Measurements from ENCODE around the gene GYPE. TPM values are rescaled to one million over a fixed set of nuclear protein-coding genes. Genes with fewer than 3 reads are reported as not detected.
"Not testable (repeated sequence)": the region's sequence is repeated elsewhere in the genome, so short reads cannot be mapped to it uniquely, and the experiment has no call there.

GYPE gene
- total RNA-seq = under 1 TPM in 3 of 4 donors, not detected in 1; 0.33 to 0.71 (median 0.54) TPM
- 1 to 10 TPM in 1 of 3 donors, under 1 TPM in 1, not detected in 1; 0.92 to 1.0 TPM for polyA plus RNA-seq

DNA sequence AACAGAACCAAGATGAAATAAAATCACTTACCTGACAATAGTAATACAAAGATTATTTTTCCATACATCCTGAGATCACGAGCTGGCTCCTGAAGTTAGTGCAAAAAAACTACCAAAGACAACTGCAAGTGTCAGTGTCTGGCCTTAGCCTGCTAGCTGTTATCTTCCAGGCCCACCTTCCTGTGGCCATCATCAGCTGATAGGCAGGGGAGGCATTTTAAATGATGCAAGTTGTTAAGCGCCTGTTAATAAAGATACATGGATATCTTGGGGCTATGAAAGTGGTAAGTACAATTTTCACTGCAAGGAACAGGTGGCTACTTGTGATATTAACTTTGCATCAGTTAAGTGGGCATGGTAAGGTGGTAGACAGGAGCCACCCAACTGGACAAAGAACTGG is at the start of gene GYPE:
GYPE (minus strand) TSS at position 120 of the 400 bp plus-strand sequence; CDS start at position 68, 52 bp downstream.
- H3K4me1 ChIP-seq; intact Hi-C loops (cut with DNase I); H3K27ac ChIP-seq; H3K4me3 ChIP-seq; DNase-seq; H3K9me3 ChIP-seq; H3K27me3 ChIP-seq; H3K36me3 ChIP-seq: not testable (repeated sequence)
- WGBS, 2 donors = 96 to 97% methylated on average over 2 of the region's 2 CpGs

- intact Hi-C loops (cut with DNase I) = not testable (repeated sequence)
Observed at GRCh38 chr4:143951458-143951972, 46.2 kb upstream of the GYPE start.

DNA sequence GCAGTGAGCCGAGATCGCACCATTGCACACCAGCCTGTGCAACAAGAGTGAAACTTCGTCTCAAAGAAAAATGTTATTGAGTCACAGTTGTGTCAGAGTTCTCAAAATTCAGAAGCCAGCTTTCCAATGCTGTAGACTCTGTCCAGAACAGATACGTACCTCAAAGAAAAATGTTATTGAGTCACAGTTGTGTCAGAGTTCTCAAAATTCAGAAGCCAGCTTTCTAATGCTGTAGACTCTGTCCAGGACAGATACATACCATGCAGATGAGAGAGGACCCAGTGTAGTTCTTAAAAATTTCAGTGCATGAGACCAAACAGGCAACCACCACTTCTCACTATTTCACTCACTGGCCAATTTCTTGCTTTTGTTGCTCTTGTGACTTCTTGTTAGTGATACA is 45.6 kb upstream of the GYPE start:
- 93 to 95% methylated on average over 4 of the region's 4 CpGs for WGBS, 2 donors
- intact Hi-C loops (cut with DNase I); H3K4me1 ChIP-seq; DNase-seq; H3K27me3 ChIP-seq; H3K27ac ChIP-seq; H3K4me3 ChIP-seq; H3K9me3 ChIP-seq; H3K36me3 ChIP-seq: not testable (repeated sequence)

More at GRCh38 chr4:143951458-143951972, 46.2 kb upstream of the GYPE start:
- not testable (repeated sequence) for H3K4me1 ChIP-seq, H3K27ac ChIP-seq, H3K9me3 ChIP-seq, DNase-seq, H3K27me3 ChIP-seq, H3K4me3 ChIP-seq, H3K36me3 ChIP-seq

GRCh38 chr4:143950185-143950584 is 44.8 kb upstream of the GYPE start:
- H3K36me3 ChIP-seq; H3K4me3 ChIP-seq; H3K9me3 ChIP-seq; intact Hi-C loops (cut with DNase I); H3K27ac ChIP-seq; H3K4me1 ChIP-seq; DNase-seq; H3K27me3 ChIP-seq: not testable (repeated sequence)
- WGBS, 2 donors = 52 to 77% methylated on average over 1 of the region's 1 CpG

DNA sequence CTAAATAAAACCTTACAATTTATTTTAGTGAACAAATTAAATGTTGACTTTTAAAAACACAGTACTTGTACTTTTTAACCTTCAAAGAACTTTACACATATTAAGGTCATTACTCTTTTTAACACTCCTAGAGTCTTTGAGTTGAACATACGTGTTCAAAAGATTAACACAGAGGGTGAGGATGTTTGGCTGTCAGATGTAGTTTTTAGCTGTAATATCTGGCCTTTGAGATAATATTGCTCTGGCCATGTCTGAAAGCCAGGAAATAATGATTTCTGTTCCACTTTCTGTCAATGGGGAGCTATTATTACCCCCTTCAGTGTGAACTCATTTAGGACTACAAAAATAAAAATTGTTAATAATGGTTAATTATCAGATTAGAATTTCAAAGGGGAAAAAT is 42.1 kb upstream of the GYPE start:
- H3K27ac ChIP-seq; DNase-seq; H3K4me1 ChIP-seq; H3K4me3 ChIP-seq; H3K36me3 ChIP-seq; H3K9me3 ChIP-seq; H3K27me3 ChIP-seq; intact Hi-C loops (cut with DNase I): not testable (repeated sequence)
- 61 to 68% methylated on average over 1 of the region's 1 CpG for WGBS, 2 donors

- intact Hi-C loops (cut with DNase I); H3K9me3 ChIP-seq; H3K4me3 ChIP-seq; H3K36me3 ChIP-seq; H3K4me1 ChIP-seq; H3K27ac ChIP-seq; H3K27me3 ChIP-seq; DNase-seq: not testable (repeated sequence)
- 66 to 78% methylated on average over 2 of the region's 2 CpGs for WGBS, 2 donors
Observed at GRCh38 chr4:143940708-143941107, 35.3 kb upstream of the GYPE start.

- intact Hi-C loops (cut with DNase I) = no loop called here
- H3K4me1 ChIP-seq = no peaks in the 10 kb centered on the region
- H3K27me3 ChIP-seq = no peaks in the 10 kb centered on the region
- DNase-seq = no peak
- H3K4me3 ChIP-seq = no peak overlapping the region
- H3K9me3 ChIP-seq = no peaks in the 10 kb centered on the region
- H3K27ac ChIP-seq = no peak overlapping the region
- H3K36me3 ChIP-seq = no peaks in the 10 kb centered on the region
- WGBS, 2 donors = 96 to 99% methylated on average over 2 of the region's 2 CpGs
- no peak for TF ChIP-seq POLR2A (IDR thresholded peaks at IDR 0.05)
- TF ChIP-seq POLR2AphosphoS5 (IDR thresholded peaks at IDR 0.05) = no peak
- TF ChIP-seq EP300 (IDR thresholded peaks at IDR 0.05) = no peak
Observed at GRCh38 chr4:143939528-143939927, 34.2 kb upstream of the GYPE start.

GRCh38 chr4:143938890-143939289 is 33.5 kb upstream of the GYPE start:
- intact Hi-C loops (cut with DNase I); H3K27ac ChIP-seq; H3K36me3 ChIP-seq; H3K4me3 ChIP-seq; H3K9me3 ChIP-seq; DNase-seq; H3K4me1 ChIP-seq; H3K27me3 ChIP-seq: not testable (repeated sequence)
- WGBS, 2 donors = 72 to 80% methylated on average over 4 of the region's 4 CpGs

GRCh38 chr4:143921181-143921580 is 15.8 kb upstream of the GYPE start:
- no peak overlapping the region for H3K4me3 ChIP-seq

DNA sequence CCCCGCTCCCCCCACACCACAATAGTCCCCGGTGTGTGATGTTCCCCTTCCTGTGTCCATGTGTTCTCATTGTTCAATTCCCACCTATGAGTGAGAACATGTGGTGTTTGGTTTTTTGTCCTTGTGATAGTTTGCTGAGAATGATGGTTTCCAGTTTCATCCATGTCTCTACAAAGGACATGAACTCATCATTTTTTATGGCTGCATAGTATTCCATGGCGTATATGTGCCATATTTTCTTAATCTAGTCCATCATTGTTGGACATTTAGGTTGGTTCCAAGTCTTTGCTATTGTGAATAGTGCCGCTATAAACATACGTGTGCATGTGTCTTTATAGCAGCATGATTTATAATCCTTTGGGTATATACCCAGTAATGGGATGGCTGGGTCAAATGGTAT is 11.1 kb upstream of the GYPE start:
- intact Hi-C loops (cut with DNase I) = not testable (repeated sequence)

More at GRCh38 chr4:143921181-143921580, 15.8 kb upstream of the GYPE start:
- TF ChIP-seq, protein P1, sequence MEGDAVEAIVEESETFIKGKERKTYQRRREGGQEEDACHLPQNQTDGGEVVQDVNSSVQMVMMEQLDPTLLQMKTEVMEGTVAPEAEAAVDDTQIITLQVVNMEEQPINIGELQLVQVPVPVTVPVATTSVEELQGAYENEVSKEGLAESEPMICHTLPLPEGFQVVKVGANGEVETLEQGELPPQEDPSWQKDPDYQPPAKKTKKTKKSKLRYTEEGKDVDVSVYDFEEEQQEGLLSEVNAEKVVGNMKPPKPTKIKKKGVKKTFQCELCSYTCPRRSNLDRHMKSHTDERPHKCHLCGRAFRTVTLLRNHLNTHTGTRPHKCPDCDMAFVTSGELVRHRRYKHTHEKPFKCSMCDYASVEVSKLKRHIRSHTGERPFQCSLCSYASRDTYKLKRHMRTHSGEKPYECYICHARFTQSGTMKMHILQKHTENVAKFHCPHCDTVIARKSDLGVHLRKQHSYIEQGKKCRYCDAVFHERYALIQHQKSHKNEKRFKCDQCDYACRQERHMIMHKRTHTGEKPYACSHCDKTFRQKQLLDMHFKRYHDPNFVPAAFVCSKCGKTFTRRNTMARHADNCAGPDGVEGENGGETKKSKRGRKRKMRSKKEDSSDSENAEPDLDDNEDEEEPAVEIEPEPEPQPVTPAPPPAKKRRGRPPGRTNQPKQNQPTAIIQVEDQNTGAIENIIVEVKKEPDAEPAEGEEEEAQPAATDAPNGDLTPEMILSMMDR (IDR thresholded peaks at IDR 0.05) = no peak
- TF ChIP-seq EP300 (IDR thresholded peaks at IDR 0.05) = no peak
- no peak for TF ChIP-seq POLR2AphosphoS5 (IDR thresholded peaks at IDR 0.05)
- TF ChIP-seq POLR2A (IDR thresholded peaks at IDR 0.05) = no peak
- intact Hi-C loops (cut with DNase I) = no loop called here
- no peak for DNase-seq
- Histone ChIP-seq H3K27me3 (no peaks in the 10 kb centered on the region), H3K36me3 (no peaks in the 10 kb centered on the region), H3K4me1 (no peaks in the 10 kb centered on the region), H3K27ac (no peak overlapping the region), H3K9me3 (no peaks in the 10 kb centered on the region)
- WGBS, 2 donors = 64 to 88% methylated on average over 6 of the region's 6 CpGs

DNA sequence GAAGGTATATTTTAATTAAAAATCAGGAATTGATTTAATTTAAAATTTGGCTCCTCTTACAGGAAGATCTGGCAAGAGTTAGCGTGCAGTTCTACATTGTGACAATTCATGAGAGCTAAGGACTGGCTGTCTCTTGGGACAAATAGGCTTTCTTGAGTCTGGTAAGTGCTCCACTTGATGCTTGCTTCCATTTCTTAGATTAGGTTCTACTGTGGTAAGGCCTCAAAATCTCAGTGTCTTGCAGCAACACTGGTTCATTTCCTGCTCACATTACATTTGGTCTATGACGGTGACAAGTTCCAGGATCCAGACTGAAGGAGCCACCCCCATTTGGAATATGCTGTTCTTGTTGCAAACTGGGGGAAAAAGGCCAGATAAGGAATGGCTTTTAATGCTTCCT is 7.1 kb upstream of the GYPE start:
- H3K36me3 ChIP-seq; H3K27me3 ChIP-seq; H3K9me3 ChIP-seq; H3K4me1 ChIP-seq; intact Hi-C loops (cut with DNase I); H3K27ac ChIP-seq; DNase-seq: not testable (repeated sequence)
- WGBS, 2 donors = 71 to 88% methylated on average over 1 of the region's 2 CpGs
- peak overlapping the region in 1 of 4 donors; percentile 47 for H3K4me3 ChIP-seq

More for the DNA sequence above, 11.1 kb upstream of the GYPE start:
- not testable (repeated sequence) for H3K4me1 ChIP-seq, H3K27me3 ChIP-seq, H3K27ac ChIP-seq, H3K4me3 ChIP-seq, DNase-seq, H3K36me3 ChIP-seq, H3K9me3 ChIP-seq
- 97 to 98% methylated on average over 5 of the region's 5 CpGs for WGBS, 2 donors

All from sigmoid colon (tissue), 7 donors.